Pancreas (tissue), 10 donors: ENCODE data around the gene KIAA1671. TPM values are rescaled to one million over a fixed set of nuclear protein-coding genes. Genes with fewer than 3 reads are reported as not detected.

Experiments used
- ATAC-seq, 4 donors: fragments of 200-7000 bp; cut with Tn5 transposase; one replicate each; pipeline versions ENCODE4 v1.8.0 to v1.9.1; 2020; ENCODE audit warnings: mild to moderate bottlenecking in 4 of 4, moderate library complexity in 4 of 4
- DNase-seq, 6 donors: peaks; one replicate each; pipeline ENCODE4 v3.0.0-alpha.2; 2020
- FAIRE-seq: peaks from 2 replicates; lab custom pipeline; 2012; peaks lifted over from hg19 to GRCh38; lab: Jason Lieb, UNC
- H3K27ac ChIP-seq, 4 donors: fragments of 200-600 bp; sonication (generic); 1 replicate in 3 of 4; 2 replicates in 1 of 4; pipeline versions ENCODE4 v1.5.0 to v1.8.0; 2020
- H3K27me3 ChIP-seq, 4 donors: fragments of 200-600 bp; one replicate each; pipeline ENCODE4 v1.8.0; 2021
- H3K36me3 ChIP-seq, 3 donors: fragments of 200-600 bp; sonication (generic) in 1 of 3; one replicate each; pipeline versions ENCODE4 v1.5.0 to v1.8.0; 2020 to 2021
- H3K4me1 ChIP-seq, 3 donors: fragments of 200-600 bp; one replicate each; pipeline ENCODE4 v1.8.0; 2021
- H3K4me3 ChIP-seq, 4 donors: fragments of 200-600 bp; sonication (generic) in 2 of 4; one replicate each; pipeline versions ENCODE4 v1.5.0 to v1.8.0; 2020 to 2021
- H3K9me3 ChIP-seq, 4 donors: fragments of 200-600 bp; one replicate each; pipeline ENCODE4 v1.8.0; 2021
- CTCF ChIP-seq, 4 donors: fragments of 200-600 bp; sonication (generic) in 3 of 4; IDR thresholded peaks; one replicate each; pipeline versions ENCODE4 v1.5.0 to v1.8.0; 2021; ENCODE audit warnings: antibody characterized with exemption in 4 of 4
- WGBS, 2 donors: extraction: QIAGEN DNeasy Blood & Tissue Kit; methylation state at CpG; one replicate each; pipeline ENCODE4 v1.1.7; 2013; 5-methylcytosine and 5-hydroxymethylcytosine counted together
- intact Hi-C, 3 donors: fragments of 100-400 bp; cut with DNase I; formaldehyde crosslinking; loops; one replicate each; pipeline versions ENCODE4 v1.11.1 to v1.14.2; 2022
- polyA plus RNA-seq, 2 donors: library from polyadenylated mRNA; stranded (reverse); fragments of 200-250 nt; gene quantifications; one replicate each; pipeline ENCODE4 v1.2.3, GENCODE V29; 2013
- total RNA-seq, 6 donors: library from RNA; stranded (reverse); fragmentation: NEBNext Ultra II Directional in 4 of 6; extraction: Animal tissue kit (Norgen Biotek cat#: 25700) in 4 of 6; gene quantifications; one replicate each; pipeline versions ENCODE4 v1.2.1 to v1.2.4, GENCODE V29; 2021 to 2023
- donor health status: healthy with polysubstance abuse.
- donor health status: DM: no; HTN: no; CAD: no; lungs with moderate emphysema.
- donor health status: DM: no; HTN: no; CAD: no.
- donor health status: control.
- donor health status: control.
- donor health status: Bipolar disorder and iron deficiency.
- donor health status: DM: yes; HTN: yes; CAD: no.
- donor health status: DM: no; HTN: no; CAD: no.
- donor health status: DM: no; HTN: no; CAD: no.
- donor health status: DM: yes; HTN: yes; CAD: no.

Gene KIAA1671
- total and polyA plus RNA-seq, 8 donors = 8.3 to 28.8 (median 19.0) TPM

DNA sequence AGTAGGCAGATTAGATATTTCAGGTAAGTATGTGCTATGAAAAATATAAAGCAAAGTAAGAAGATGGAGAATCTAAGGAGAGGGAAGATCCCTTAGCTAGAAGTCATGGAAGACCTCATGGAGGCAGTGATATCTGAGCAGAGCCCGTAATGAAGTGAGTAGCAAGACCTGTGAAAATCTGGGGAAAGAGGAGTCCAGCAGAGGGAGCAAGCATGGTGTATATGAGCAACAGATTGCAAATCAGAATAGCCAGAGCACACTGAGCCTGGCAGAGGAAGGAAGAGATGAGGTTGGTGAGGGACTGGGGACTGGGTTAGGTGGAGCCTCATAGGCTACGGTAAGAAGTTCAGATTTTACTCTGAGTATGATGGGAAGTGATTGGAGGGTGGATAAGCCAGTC is 15.4 kb upstream of the KIAA1671 start:
- TF ChIP-seq CTCF (IDR thresholded peaks at IDR 0.05) = no peak
- no peaks in the 10 kb centered on the region for H3K36me3 ChIP-seq
- ATAC-seq (peak in 1 of 4 donors; percentile 49), FAIRE-seq (no peak), DNase-seq (no peak)
- no peak overlapping the region for H3K4me3 ChIP-seq
- intact Hi-C loops = loop anchor here (5.0 to 10.0 kb wide), 2 partner anchors 110 to 118 kb away; no protein-coding TSS in a partner anchor
- peaks cover 0 to 7% (median 6%) of the 10 kb centered on the region in 3 donors for H3K4me1 ChIP-seq
- 42 to 44% methylated on average over 2 of the region's 2 CpGs for WGBS, 2 donors
- H3K27me3 ChIP-seq = no peaks in the 10 kb centered on the region
- no peak overlapping the region for H3K27ac ChIP-seq
- no peaks in the 10 kb centered on the region for H3K9me3 ChIP-seq

DNA sequence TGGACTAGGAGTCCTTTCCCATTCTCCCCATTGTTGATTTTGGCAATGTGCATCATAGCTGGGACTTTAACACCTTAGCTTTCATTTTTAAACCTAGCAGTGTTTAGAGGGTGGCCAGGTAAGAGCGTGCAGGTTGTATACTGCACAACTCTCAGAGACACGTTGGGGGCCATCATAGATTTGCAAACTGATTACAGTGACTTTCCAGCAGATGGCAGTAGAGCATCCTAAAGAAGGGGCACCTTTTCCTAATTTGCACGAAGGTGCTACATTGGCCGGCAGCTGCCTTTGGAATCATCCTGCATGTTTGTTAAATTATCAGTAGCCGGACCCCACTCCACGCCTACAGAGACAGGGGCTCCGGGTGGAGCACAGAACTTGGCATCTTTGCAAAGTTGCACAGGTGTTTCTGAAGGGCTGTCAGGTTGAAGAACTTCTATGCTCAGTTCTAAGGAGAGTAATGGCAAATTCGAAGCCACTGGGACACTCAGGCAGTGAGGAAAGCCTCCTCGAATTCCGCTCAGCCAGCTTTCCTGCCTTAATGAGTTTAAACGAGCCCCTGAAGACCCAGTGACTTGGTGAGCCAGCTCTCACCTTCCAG is 13.7 kb upstream of the KIAA1671 start:
- DNase-seq (peak in 2 of 6 donors; percentile 41 to 50), FAIRE-seq (no peak)

DNA sequence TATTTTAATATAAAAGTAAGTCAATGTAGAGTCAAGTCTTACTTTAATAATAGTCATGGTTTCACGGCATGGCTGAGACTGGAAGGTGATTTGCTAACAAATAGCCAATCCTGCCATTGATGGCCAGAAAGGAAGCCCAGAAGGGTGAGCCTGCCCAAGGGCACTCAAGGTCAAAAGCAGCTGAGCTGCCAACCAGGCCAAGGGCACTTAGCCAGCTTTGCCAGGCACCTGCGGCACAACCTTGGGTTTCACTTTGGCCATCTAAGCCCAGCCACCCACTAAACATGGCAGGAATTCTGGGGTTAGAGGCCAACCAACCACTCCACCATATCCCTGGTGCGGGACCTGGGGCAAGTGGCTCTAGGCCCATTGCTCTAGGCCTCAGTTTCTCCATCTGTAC is 10.2 kb upstream of the KIAA1671 start:
- intact Hi-C loops = no loop called here
- DNase-seq (peak in 5 of 6 donors; percentile 69 to 87 (median 78)), FAIRE-seq (no peak), ATAC-seq (peak; percentile 27 to 49 (median 38))
- no peaks in the 10 kb centered on the region for H3K9me3 ChIP-seq
- no peaks in the 10 kb centered on the region for H3K27me3 ChIP-seq
- TF ChIP-seq CTCF (IDR thresholded peaks at IDR 0.05) = no peak
- no peaks in the 10 kb centered on the region for H3K36me3 ChIP-seq
- peak overlapping the region; percentile 10 to 95 (median 82) for H3K27ac ChIP-seq
- H3K4me1 ChIP-seq = peaks cover 13 to 45% (median 32%) of the 10 kb centered on the region in 3 donors
- H3K4me3 ChIP-seq = no peak overlapping the region
- whole genome bisulfite sequencing, 2 donors = 40 to 42% methylated on average over 3 of the region's 3 CpGs

More for the DNA sequence above, 13.7 kb upstream of the KIAA1671 start:
- no peak overlapping the region for H3K4me3 ChIP-seq
- H3K27me3 ChIP-seq = no peaks in the 10 kb centered on the region
- peak in 3 of 4 donors; percentile 44 to 45 (median 45) for ATAC-seq
- peaks cover 6 to 19% (median 16%) of the 10 kb centered on the region in 3 donors for H3K4me1 ChIP-seq
- 7 to 8% methylated on average over 11 of the region's 11 CpGs for WGBS, 2 donors
- H3K9me3 ChIP-seq = no peaks in the 10 kb centered on the region
- H3K27ac ChIP-seq = no peak overlapping the region
- TF ChIP-seq CTCF (IDR thresholded peaks at IDR 0.05) = peak; percentile 53 to 71 (median 64)
- no peaks in the 10 kb centered on the region for H3K36me3 ChIP-seq
- intact Hi-C loops = loop anchor here (5.0 to 10.0 kb wide), 2 partner anchors 108 to 116 kb away; no protein-coding TSS in a partner anchor

- Histone ChIP-seq H3K27me3 (no peaks in the 10 kb centered on the region), H3K27ac (peak overlapping the region; percentile 50 to 95 (median 82)), H3K36me3 (no peaks in the 10 kb centered on the region), H3K4me1 (peaks cover 21 to 54% (median 41%) of the 10 kb centered on the region in 3 donors), H3K9me3 (no peaks in the 10 kb centered on the region), H3K4me3 (no peak overlapping the region)
- TF ChIP-seq CTCF (IDR thresholded peaks at IDR 0.05) = no peak
- no peak for DNase-seq
- 72 to 74% methylated on average over 10 of the region's 10 CpGs for WGBS, 2 donors
- no peak for FAIRE-seq
- peak in 1 of 4 donors; percentile 1 for ATAC-seq
- intact Hi-C loops = no loop called here
These were observed 8.1 kb upstream of the KIAA1671 start for GRCh38 chr22:24944217-24944937.
